ENCODE measurements around the gene DOCK4.

- no peak for TF ChIP-seq RAD21 (IDR thresholded peaks at IDR 0.05; ENCODE audit: insufficient read depth, low read depth, low read length)
- TF ChIP-seq REST (IDR thresholded peaks at IDR 0.05; ENCODE audit: low read depth, low read length) = no peak
- TF ChIP-seq MAX (IDR thresholded peaks at IDR 0.05; ENCODE audit: low read depth, low read length) = no peak
These were observed 404.9 kb downstream of the DOCK4 start for GRCh38 chr7:111801277-111801676.
